HUES6 (cell line): Measurements from ENCODE around the gene KRT6B.
"Not testable (repeated sequence)": the region's sequence is repeated elsewhere in the genome, so short reads cannot be mapped to it uniquely, and the experiment has no call there.

Experiments used
- H3K27ac ChIP-seq: 2 replicates; pipeline ENCODE4 v1.7.0; 2013; ENCODE audit warnings: low read depth, mild to moderate bottlenecking, low read length, inconsistent platforms
- H3K27me3 ChIP-seq: 2 replicates; pipeline ENCODE4 v1.6.1; 2013; ENCODE audit warnings: low read length; ENCODE audit not compliant: control insufficient read depth, insufficient read depth
- H3K36me3 ChIP-seq: 2 replicates; pipeline ENCODE4 v1.6.1; 2013; ENCODE audit warnings: low read length; ENCODE audit not compliant: control insufficient read depth, insufficient read depth
- H3K4me1 ChIP-seq: 2 replicates; pipeline ENCODE4 v1.6.1; 2013; ENCODE audit warnings: low read length; ENCODE audit not compliant: control insufficient read depth, insufficient read depth
- H3K4me3 ChIP-seq: 2 replicates; pipeline ENCODE4 v1.5.1; 2013; ENCODE audit warnings: low read depth, low read length
- H3K9ac ChIP-seq: one replicate; pipeline ENCODE4 v1.6.1; 2013; ENCODE audit warnings: mild to moderate bottlenecking, low read length
- H3K9me3 ChIP-seq: 2 replicates; pipeline ENCODE4 v1.6.1; 2013; ENCODE audit warnings: low read depth, low read length; ENCODE audit not compliant: control insufficient read depth, insufficient read depth

KRT6B gene

DNA sequence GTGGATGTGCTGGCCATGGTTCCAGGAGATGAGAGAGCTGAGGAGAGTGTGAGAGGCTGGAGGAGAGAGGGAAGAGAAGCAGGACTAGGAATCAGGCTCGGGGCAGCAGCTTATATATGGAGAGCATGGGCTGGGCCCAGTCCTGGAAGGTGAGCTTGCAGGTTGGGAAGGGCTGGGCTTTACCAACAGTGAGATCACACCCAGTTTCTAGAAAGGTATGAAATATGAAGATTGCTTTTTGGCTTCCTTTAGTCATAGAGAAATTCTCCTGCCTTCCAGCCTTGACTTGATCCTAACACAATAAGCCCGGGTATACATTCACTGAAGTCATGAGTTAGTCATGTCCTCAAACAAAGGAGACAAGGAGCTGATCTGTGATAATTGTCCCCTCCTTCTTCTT lies 41.2 kb upstream of the KRT6B start, which contains the start of gene KRT6A:
TSS of gene KRT6A (minus strand) at position 86 of the 400 bp plus-strand sequence. CDS start at position 17, 69 bp downstream.
- Histone ChIP-seq H3K27ac (no peak within 1 kb of the TSS), H3K36me3 (no peaks in the 10 kb centered on the region), H3K4me3 (no peak within 1 kb of the TSS), H3K9me3 (peaks cover 12% of the 10 kb centered on the region), H3K9ac (no peak within 1 kb of the TSS), H3K4me1 (peaks cover 25% of the 10 kb centered on the region), H3K27me3 (no peaks in the 10 kb centered on the region; the same call in 1 of the 2 replicates)

DNA sequence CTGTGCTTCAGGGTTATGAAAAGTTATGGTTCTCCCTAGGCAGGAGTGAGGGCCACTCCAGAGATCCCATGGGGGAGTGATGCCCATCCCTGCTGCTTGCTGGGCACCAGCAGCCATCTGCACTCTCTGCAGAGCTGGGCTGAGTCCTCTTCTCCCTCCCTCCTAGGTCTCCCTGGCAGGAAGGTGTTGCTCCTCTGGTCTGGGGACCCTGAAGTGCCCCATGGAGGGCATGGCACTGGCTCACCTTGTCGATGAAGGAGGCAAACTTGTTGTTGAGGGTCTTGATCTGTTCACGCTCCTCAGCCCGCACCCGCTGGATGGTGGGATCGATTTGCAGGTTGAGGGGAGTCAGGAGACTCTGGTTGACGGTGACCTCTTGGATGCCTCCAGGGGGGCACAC lies 40.5 kb upstream of the KRT6B start:
- peaks cover 25% of the 10 kb centered on the region for H3K4me1 ChIP-seq
- not testable (repeated sequence) for H3K27me3 ChIP-seq, H3K4me3 ChIP-seq, H3K9ac ChIP-seq, H3K36me3 ChIP-seq, H3K27ac ChIP-seq
- H3K9me3 ChIP-seq, result peaks cover 12% of the 10 kb centered on the region

GRCh38 chr12:52491495-52491894 lies 39.5 kb upstream of the KRT6B start:
- not testable (repeated sequence) for H3K27ac ChIP-seq, H3K4me3 ChIP-seq, H3K36me3 ChIP-seq, H3K27me3 ChIP-seq, H3K9ac ChIP-seq
- H3K4me1 ChIP-seq, result peaks cover 20% of the 10 kb centered on the region
- peaks cover 12% of the 10 kb centered on the region for H3K9me3 ChIP-seq

DNA sequence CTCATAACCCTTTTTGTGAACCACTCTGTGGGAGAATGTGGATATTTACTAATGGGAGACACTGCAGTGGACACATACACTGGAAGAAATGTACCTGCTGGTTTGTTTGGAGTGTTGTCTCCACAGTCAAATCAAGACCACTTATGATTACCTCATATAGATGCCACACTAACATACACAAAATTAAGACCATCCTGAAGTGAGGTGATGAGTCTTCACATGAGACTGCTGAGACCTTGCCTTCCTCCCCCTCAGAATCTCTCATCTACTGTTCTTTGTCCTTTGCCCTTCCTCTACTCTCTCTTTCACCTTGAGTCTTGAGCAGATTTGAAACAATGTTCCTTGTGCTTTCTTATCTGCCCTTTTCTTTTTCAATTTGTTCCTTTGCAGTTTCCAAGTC lies 36.8 kb upstream of the KRT6B start:
- no peak overlapping the region for H3K27ac ChIP-seq
- H3K9me3 ChIP-seq, result peaks cover 12% of the 10 kb centered on the region
- H3K4me1 ChIP-seq, result no peaks in the 10 kb centered on the region
- no peak overlapping the region for H3K9ac ChIP-seq
- H3K36me3 ChIP-seq, result no peaks in the 10 kb centered on the region
- no peaks in the 10 kb centered on the region; the same call in 1 of the 2 replicates for H3K27me3 ChIP-seq
- H3K4me3 ChIP-seq, result no peak overlapping the region

DNA sequence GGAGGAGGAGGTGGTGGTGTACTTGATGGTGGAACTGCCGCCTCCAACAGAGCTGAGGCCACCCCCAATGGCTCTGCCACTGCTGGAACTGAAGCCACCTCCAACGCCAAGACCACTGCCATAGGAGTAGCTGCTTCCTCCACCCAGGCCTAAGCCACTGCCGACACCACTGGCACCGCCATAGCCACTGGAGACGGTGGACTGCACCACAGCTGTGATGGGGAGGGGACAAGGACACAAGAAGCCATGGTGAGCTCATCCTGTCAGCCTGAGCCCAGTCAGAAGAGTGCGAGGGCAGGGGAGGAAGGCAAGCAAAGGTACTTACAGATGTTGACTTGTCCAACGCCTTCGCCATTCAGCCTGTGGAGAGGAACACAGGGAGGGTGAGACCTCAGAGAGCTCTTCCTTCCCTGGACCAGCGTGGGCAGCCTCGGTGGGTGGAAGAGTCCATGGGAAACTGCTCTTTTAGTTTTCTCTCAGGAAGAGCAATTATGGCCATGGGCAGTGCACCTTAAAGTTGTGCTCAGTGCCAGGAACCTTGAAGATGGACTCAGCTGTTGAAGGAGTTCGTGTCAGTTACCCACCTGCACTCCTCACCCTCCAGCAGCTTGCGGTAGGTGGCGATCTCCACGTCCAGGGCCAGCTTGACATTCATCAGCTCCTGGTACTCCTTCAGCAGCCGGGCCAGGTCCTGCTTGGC lies 35.9 kb upstream of the KRT6B start:
- not testable (repeated sequence) for H3K27ac ChIP-seq, H3K4me3 ChIP-seq

GRCh38 chr12:52487211-52487610 lies 35.3 kb upstream of the KRT6B start:
- H3K27ac ChIP-seq, result no peak overlapping the region
- no peaks in the 10 kb centered on the region for H3K36me3 ChIP-seq
- H3K9ac ChIP-seq, result no peak overlapping the region
- no peaks in the 10 kb centered on the region for H3K4me1 ChIP-seq
- H3K4me3 ChIP-seq, result no peak overlapping the region
- H3K9me3 ChIP-seq, result peaks cover 12% of the 10 kb centered on the region
- no peaks in the 10 kb centered on the region; the same call in 1 of the 2 replicates for H3K27me3 ChIP-seq

More for the DNA sequence above, 35.9 kb upstream of the KRT6B start:
- not testable (repeated sequence) for H3K9ac ChIP-seq, H3K27me3 ChIP-seq, H3K36me3 ChIP-seq, H3K4me1 ChIP-seq
- peaks cover 12% of the 10 kb centered on the region for H3K9me3 ChIP-seq

DNA sequence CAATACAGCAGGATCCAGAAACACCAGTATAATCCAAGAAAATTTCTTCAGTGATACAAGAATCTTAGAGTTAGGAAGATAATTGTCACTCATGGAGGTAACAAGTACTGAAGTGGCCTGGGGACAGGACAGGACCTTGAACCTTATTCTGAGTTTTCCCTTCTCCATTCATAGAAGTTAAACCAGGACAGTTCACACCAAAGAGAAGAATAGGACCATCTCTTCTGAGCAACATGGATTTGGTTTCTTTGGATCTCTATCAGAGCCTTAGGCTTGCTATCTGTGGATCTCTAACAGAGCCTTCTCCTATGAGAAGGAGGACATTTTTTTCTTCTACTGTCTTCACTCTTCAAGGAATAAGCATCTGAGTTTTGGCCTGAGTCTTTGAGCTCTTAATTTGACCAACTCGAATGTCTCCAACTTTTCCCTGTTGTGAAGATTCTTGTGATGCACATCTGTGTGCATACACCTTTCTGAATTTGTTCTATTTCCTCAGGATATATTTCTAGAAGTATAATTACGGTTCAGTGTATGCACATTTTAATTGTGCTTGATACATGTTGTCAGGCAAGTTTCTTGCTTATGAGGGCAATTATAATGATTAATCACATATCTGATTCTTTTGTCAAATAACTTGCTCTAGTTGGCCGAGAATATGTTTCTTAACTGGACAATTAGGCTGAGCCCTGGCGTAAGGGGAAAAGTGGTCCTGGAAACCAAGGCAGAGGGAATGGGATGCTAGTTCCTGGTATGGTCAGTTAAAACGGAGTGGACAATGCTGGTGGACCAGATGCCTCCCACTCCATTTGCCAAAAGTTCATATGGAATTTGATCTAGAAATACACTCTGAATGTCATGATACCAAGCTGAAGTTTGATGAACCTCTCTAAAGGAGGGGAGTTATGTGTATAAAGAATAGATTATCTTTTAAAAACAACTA lies 34.5 kb upstream of the KRT6B start:
- Histone ChIP-seq H3K9me3 (peaks cover 12% of the 10 kb centered on the region), H3K4me3 (no peak overlapping the region), H3K36me3 (no peaks in the 10 kb centered on the region), H3K4me1 (no peaks in the 10 kb centered on the region), H3K27ac (no peak overlapping the region), H3K27me3 (no peaks in the 10 kb centered on the region; the same call in 1 of the 2 replicates), H3K9ac (no peak overlapping the region)

DNA sequence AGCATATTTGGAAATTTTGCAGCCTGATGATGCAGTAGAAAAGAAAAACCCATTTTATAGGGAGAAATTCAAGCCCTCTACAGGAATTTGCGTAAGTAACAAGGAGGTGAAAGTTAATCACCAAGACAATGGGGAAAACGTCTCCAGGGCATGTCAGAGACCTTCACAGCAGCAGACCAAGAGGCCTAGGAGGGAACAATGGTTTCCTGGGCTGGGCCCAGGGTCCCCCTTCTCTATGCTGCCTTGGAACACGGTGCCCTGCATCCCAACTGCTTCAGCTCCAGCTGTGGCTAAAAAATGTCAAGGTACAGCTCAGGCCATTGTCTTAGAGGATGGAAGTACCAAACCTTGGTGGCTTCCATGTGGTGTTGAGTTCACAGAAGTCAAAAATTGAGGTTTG lies 28.1 kb upstream of the KRT6B start:
- H3K9ac ChIP-seq, result no peak overlapping the region
- no peak overlapping the region for H3K27ac ChIP-seq
- H3K36me3 ChIP-seq, result no peaks in the 10 kb centered on the region
- H3K27me3 ChIP-seq, result no peaks in the 10 kb centered on the region
- no peak overlapping the region for H3K4me3 ChIP-seq
- no peaks in the 10 kb centered on the region for H3K4me1 ChIP-seq
- peaks cover 34% of the 10 kb centered on the region for H3K9me3 ChIP-seq

- Histone ChIP-seq H3K27me3 (no peaks in the 10 kb centered on the region), H3K4me3 (no peak overlapping the region), H3K27ac (no peak overlapping the region), H3K9ac (no peak overlapping the region), H3K9me3 (peaks cover 34% of the 10 kb centered on the region), H3K36me3 (no peaks in the 10 kb centered on the region), H3K4me1 (no peaks in the 10 kb centered on the region)
Measured at GRCh38 chr12:52477651-52478050, 25.7 kb upstream of the KRT6B start.

DNA sequence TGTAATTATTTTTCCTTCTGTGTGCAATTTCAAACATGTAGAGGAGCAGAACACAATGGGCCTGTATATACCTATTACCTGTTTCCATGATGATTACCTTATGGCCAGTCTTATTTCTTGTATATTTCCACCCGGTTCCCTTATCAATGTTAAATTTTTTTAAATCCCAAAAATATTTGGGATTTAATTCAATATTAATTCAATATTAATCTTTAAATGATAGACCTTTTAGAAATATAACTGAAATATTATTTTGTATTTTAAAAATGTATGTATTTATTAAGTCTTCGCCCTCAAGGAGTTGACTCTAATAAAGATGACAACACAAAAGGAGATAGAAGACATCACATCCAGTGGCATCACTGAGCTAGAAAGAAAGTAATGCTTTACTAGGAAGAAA lies 22.3 kb upstream of the KRT6B start:
- H3K9me3 ChIP-seq, result peaks cover 36% of the 10 kb centered on the region
- no peaks in the 10 kb centered on the region for H3K27me3 ChIP-seq
- H3K4me1 ChIP-seq, result no peaks in the 10 kb centered on the region
- H3K27ac ChIP-seq, result no peak overlapping the region
- no peak overlapping the region for H3K4me3 ChIP-seq
- H3K36me3 ChIP-seq, result no peaks in the 10 kb centered on the region
- no peak overlapping the region for H3K9ac ChIP-seq

DNA sequence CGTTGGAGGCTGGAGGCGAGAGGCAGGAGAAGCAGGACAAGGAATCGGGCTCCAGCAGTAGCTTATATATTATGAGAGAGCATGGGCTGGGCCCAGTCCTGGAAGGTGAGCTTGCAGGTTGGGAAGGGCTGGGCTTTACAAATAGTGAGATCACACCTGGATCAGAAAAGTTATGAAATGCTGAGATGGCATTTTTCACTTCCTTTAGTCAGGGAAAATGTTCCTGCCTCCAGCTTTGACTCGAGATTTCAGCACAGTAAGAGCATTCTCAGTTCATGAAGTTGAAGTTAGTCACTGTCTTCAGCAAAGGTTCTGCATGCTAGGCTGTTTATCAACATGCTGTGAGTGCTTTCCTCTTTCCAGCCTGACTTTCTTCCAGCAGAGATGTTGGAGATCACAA lies 21.8 kb upstream of the KRT6B start, which contains the start of gene KRT6C:
TSS of gene KRT6C (minus strand) at position 38 of the 400 bp plus-strand sequence. CDS start 68 bp downstream, outside the sequence.
- H3K9ac ChIP-seq, result no peak within 1 kb of the TSS
- no peak within 1 kb of the TSS for H3K27ac ChIP-seq
- no peaks in the 10 kb centered on the region for H3K27me3 ChIP-seq

More for the DNA sequence above, 21.8 kb upstream of the KRT6B start, which contains the start of gene KRT6C:
- H3K36me3 ChIP-seq, result no peaks in the 10 kb centered on the region
- H3K9me3 ChIP-seq, result peaks cover 32% of the 10 kb centered on the region
- H3K4me1 ChIP-seq, result no peaks in the 10 kb centered on the region
- no peak within 1 kb of the TSS for H3K4me3 ChIP-seq
